HEK293 (cell line): ENCODE results near the gene ZIC5.

Experiments used
- CTCF ChIA-PET: fragments of 350-600 bp; formaldehyde crosslinking; extraction: SDS; loops from one replicate; lab custom pipeline; 2021; ENCODE audit warnings: antibody characterized with exemption; lab: Yijun Ruan, JAX
- POLR2A ChIA-PET: fragments of 300-600 bp; formaldehyde crosslinking; extraction: SDS; loops from one replicate; lab custom pipeline; 2020; ENCODE audit warnings: antibody characterized with exemption, inconsistent platforms; lab: Yijun Ruan, JAX
- H3K27ac ChIP-seq: fragments of 200-500 bp; sonication (Bioruptor generic); 2 replicates; pipeline ENCODE4 v1.5.1; 2014; ENCODE audit warnings: low read depth, low read length, control low read depth, inconsistent platforms; ENCODE audit errors: extremely low read depth
- H3K36me3 ChIP-seq, 2 experiments: fragments of 200-500 bp in 1 of 2; sonication (Bioruptor generic) in 1 of 2; 1 replicate in 1 of 2; 2 replicates in 1 of 2; pipeline ENCODE4 v1.5.1; 2014 to 2017; ENCODE audit warnings: inconsistent platforms in 2 of 2, low read length in 2 of 2; ENCODE audit not compliant: control insufficient read depth in 2 of 2, insufficient read depth in 1 of 2
- H3K4me1 ChIP-seq: fragments of 200-500 bp; sonication (Bioruptor generic); 2 replicates; pipeline ENCODE4 v1.5.1; 2014; ENCODE audit warnings: mild to moderate bottlenecking, low read length, inconsistent platforms; ENCODE audit not compliant: control insufficient read depth, insufficient read depth
- H3K4me3 ChIP-seq: 2 replicates; pipeline ENCODE4 v1.5.1; 2011; ENCODE audit warnings: low read depth, mild to moderate bottlenecking, control low read depth, low read length, moderate library complexity
- H3K9me3 ChIP-seq: fragments of 200-500 bp; sonication (Bioruptor generic); 2 replicates; pipeline ENCODE4 v1.5.1; 2014; ENCODE audit warnings: low read depth, low read length, inconsistent platforms; ENCODE audit not compliant: control insufficient read depth, insufficient read depth
- HIC1 ChIP-seq: fragments of 450-650 bp; formaldehyde crosslinking; IDR thresholded peaks from 2 replicates; pipeline ENCODE4 v1.5.1; 2016; ENCODE audit warnings: missing biosample characterization, missing genetic modification characterization
- REPIN1 ChIP-seq: fragments of 450-650 bp; formaldehyde crosslinking; IDR thresholded peaks from 2 replicates; pipeline ENCODE4 v1.5.1; 2017; ENCODE audit warnings: missing biosample characterization, missing genetic modification characterization, low read depth
- SP3 ChIP-seq: fragments of 450-650 bp; formaldehyde crosslinking; IDR thresholded peaks from 2 replicates; pipeline ENCODE4 v1.5.1; 2016; ENCODE audit warnings: missing biosample characterization, missing genetic modification characterization
- ZBTB17 ChIP-seq: fragments of 450-650 bp; formaldehyde crosslinking; IDR thresholded peaks from 2 replicates; pipeline ENCODE4 v1.5.1; 2016; ENCODE audit warnings: missing biosample characterization, missing genetic modification characterization
- ZBTB8A ChIP-seq: fragments of 450-650 bp; formaldehyde crosslinking; IDR thresholded peaks from 2 replicates; pipeline ENCODE4 v1.5.1; 2016; ENCODE audit warnings: missing biosample characterization, missing genetic modification characterization
- ZNF10 ChIP-seq: fragments of 450-650 bp; formaldehyde crosslinking; IDR thresholded peaks from 2 replicates; pipeline ENCODE4 v1.5.1; 2017; ENCODE audit warnings: missing biosample characterization, missing genetic modification characterization
- ZNF114 ChIP-seq: fragments of 450-650 bp; formaldehyde crosslinking; IDR thresholded peaks from 2 replicates; pipeline ENCODE4 v1.5.0; 2017; ENCODE audit warnings: missing biosample characterization, missing genetic modification characterization
- ZNF18 ChIP-seq: fragments of 450-650 bp; formaldehyde crosslinking; IDR thresholded peaks from 2 replicates; pipeline ENCODE4 v1.5.1; 2016; ENCODE audit warnings: missing biosample characterization, missing genetic modification characterization
- ZNF223 ChIP-seq: fragments of 450-650 bp; formaldehyde crosslinking; IDR thresholded peaks from 2 replicates; pipeline ENCODE4 v1.5.1; 2016; ENCODE audit warnings: missing biosample characterization, missing genetic modification characterization
- ZNF274 ChIP-seq, 2 experiments: fragments of 200-500 bp in 1 of 2; fragments of 450-650 bp in 1 of 2; sonication (Bioruptor generic) in 1 of 2; formaldehyde crosslinking in 1 of 2; IDR thresholded peaks; 2 replicates each; pipeline versions ENCODE4 v1.5.1 to v1.6.1; 2014 to 2016; ENCODE audit warnings: borderline replicate concordance in 1 of 2, inconsistent platforms in 1 of 2, low read length in 1 of 2, missing biosample characterization in 1 of 2, missing genetic modification characterization in 1 of 2
- ZNF341 ChIP-seq: fragments of 450-650 bp; formaldehyde crosslinking; IDR thresholded peaks from 2 replicates; pipeline ENCODE4; 2016; ENCODE audit warnings: low read depth, missing biosample characterization, missing genetic modification characterization
- ZNF391 ChIP-seq: fragments of 450-650 bp; formaldehyde crosslinking; IDR thresholded peaks from 2 replicates; pipeline ENCODE4 v1.5.1; 2016; ENCODE audit warnings: low read depth, missing biosample characterization, missing genetic modification characterization, borderline replicate concordance
- ZNF416 ChIP-seq: fragments of 450-650 bp; formaldehyde crosslinking; IDR thresholded peaks from 2 replicates; pipeline ENCODE4 v1.5.1; 2016; ENCODE audit warnings: missing biosample characterization, missing genetic modification characterization
- ZNF561 ChIP-seq: fragments of 450-650 bp; IDR thresholded peaks from 2 replicates; pipeline ENCODE4 v1.5.1; 2018; ENCODE audit warnings: missing biosample characterization, missing genetic modification characterization, borderline replicate concordance
- ZNF658 ChIP-seq: fragments of 450-650 bp; formaldehyde crosslinking; IDR thresholded peaks from 2 replicates; pipeline ENCODE4; 2016; ENCODE audit warnings: missing biosample characterization, missing genetic modification characterization
- ZNF670 ChIP-seq: fragments of 450-650 bp; formaldehyde crosslinking; IDR thresholded peaks from 2 replicates; pipeline ENCODE4 v1.5.1; 2016; ENCODE audit warnings: missing biosample characterization, missing genetic modification characterization, low read depth
- TF ChIP-seq, protein P1 (sequence below): fragments of 450-650 bp; formaldehyde crosslinking; IDR thresholded peaks from 2 replicates; pipeline ENCODE4 v1.5.1; 2016; ENCODE audit warnings: missing biosample characterization, missing genetic modification characterization
- TF ChIP-seq, protein P2 (sequence below): fragments of 450-650 bp; formaldehyde crosslinking; IDR thresholded peaks from 2 replicates; pipeline ENCODE4; 2016; ENCODE audit warnings: missing biosample characterization, missing genetic modification characterization
- TF ChIP-seq, protein P3 (sequence below): fragments of 450-650 bp; formaldehyde crosslinking; IDR thresholded peaks from 2 replicates; pipeline ENCODE4 v1.5.1; 2017; ENCODE audit warnings: missing biosample characterization, missing genetic modification characterization
- TF ChIP-seq, protein P4 (sequence below): fragments of 450-650 bp; formaldehyde crosslinking; IDR thresholded peaks from 2 replicates; pipeline ENCODE4 v1.5.1; 2016; ENCODE audit warnings: missing biosample characterization, missing genetic modification characterization

The ZIC5 gene

DNA sequence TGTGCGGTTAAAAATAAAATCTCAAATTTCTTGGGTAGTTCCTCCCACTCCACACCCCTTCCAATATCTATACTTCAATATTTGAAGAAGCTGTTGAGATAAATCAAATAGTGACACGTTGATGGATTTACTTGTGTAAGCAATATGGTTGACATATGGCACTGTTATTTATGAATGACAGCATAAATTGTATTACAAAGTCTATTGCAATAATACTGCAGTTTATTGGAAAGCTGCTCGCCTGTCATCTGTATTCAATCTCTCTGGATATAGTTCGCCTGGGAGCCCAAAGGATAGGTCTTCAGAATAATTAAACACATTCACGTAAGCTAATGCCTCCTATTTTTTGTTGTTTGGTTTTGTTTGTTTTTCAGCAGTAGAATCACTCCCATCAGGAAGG, 5.0 kb upstream of the ZIC5 start (continued):
- TF ChIP-seq ZNF274 (IDR thresholded peaks at IDR 0.05; ENCODE audit: low read length), result no peak
- no peak for TF ChIP-seq ZNF274 (tag by site-specific recombination; IDR thresholded peaks at IDR 0.05; ENCODE audit: borderline replicate concordance)
- peak; percentile 50; the same call in 1 of the 2 replicates for TF ChIP-seq ZBTB17 (tag by site-specific recombination)
- TF ChIP-seq ZNF561 (tag by site-specific recombination), result peak; percentile 11; the same call in 1 of the 2 replicates
- TF ChIP-seq, protein P1, sequence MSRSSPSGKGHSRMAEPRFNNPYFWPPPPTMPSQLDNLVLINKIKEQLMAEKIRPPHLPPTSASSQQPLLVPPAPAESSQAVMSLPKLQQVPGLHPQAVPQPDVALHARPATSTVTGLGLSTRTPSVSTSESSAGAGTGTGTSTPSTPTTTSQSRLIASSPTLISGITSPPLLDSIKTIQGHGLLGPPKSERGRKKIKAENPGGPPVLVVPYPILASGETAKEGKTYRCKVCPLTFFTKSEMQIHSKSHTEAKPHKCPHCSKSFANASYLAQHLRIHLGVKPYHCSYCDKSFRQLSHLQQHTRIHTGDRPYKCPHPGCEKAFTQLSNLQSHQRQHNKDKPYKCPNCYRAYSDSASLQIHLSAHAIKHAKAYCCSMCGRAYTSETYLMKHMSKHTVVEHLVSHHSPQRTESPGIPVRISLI (tag by site-specific recombination), result no peak
- TF ChIP-seq SP3 (tag by site-specific recombination), result no peak

DNA sequence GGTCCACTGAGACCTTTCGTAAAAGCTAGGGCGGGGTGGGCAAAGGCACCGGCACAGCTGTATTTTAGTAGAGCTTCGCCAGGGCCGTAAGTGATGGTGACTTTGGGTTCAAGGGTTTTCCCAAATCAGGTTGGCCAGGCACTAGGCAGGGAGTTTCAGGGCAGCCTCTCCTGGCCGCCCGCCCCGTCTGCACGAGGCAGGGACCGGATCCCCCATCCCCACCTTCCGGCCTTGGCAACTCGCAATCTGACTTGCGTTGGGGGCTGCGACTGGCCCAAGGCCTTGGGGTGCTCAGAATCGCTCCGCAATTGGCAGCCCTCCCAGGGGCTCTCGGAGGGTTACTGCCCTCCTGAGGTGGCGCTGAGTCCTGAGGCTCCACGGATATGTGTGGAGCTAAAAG, 4.1 kb upstream of the ZIC5 start:
- TF ChIP-seq HIC1 (tag by site-specific recombination), result peak; percentile 16; the same call in 1 of the 2 replicates
- TF ChIP-seq, protein P2, sequence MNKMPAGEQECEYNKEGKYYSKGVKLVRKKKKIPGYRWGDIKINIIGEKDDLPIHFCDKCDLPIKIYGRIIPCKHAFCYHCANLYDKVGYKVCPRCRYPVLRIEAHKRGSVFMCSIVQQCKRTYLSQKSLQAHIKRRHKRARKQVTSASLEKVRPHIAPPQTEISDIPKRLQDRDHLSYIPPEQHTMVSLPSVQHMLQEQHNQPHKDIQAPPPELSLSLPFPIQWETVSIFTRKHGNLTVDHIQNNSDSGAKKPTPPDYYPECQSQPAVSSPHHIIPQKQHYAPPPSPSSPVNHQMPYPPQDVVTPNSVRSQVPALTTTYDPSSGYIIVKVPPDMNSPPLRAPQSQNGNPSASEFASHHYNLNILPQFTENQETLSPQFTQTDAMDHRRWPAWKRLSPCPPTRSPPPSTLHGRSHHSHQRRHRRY, result no peak
- 0 out of 2 replicates have a peak, but pooled peaks have one; percentile 23 for TF ChIP-seq ZBTB8A
- ChIA-PET POLR2A (no interaction called here), CTCF (no interaction called here)
- peaks cover 9% of the 10 kb centered on the region for H3K4me1 ChIP-seq
- no peak overlapping the region for H3K27ac ChIP-seq
- no peak overlapping the region for H3K4me3 ChIP-seq
- no peaks in the 10 kb centered on the region for H3K9me3 ChIP-seq
- no peaks in the 10 kb centered on the region for H3K36me3 ChIP-seq

DNA sequence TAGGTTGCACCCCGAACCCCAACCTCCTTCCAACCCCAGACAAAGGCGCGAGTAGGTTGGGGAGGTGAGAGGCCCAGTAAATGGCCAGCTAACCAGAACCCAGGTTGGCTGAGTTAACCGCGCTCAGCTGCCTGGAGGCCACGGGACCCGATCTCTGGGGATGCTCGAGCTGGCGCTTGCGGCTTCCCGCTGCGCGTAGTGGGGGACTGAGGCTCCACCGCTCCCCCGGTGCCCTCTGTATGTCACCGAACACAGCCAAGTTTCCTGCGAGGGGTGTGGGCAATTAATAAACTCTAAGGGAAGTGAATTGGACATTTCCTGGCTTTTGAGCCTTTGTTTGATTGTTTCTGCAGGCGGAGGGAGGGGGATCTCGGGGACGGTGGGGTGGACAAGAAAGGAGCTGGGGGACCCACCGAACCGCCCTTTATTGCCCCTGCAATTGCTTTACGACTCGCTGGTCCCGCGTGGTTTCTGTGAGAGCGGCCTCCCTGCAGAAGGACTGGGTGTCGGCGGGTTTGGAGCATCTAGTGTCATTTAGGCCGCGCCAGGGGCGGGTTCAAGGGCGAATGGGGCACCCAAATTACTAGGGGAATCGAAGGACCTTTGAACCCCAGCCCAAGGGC, 3.5 kb upstream of the ZIC5 start:
- Histone ChIP-seq H3K4me1 (peaks cover 9% of the 10 kb centered on the region), H3K9me3 (no peaks in the 10 kb centered on the region), H3K4me3 (no peak overlapping the region), H3K27ac (no peak overlapping the region), H3K36me3 (no peaks in the 10 kb centered on the region)
- ChIA-PET POLR2A (interaction anchor here (1.6 kb wide), 1 partner anchor 7 kb away, joined by 6 read pairs; no protein-coding TSS in a partner anchor), CTCF (interaction anchor here (0.5 to 0.8 kb wide), 2 partner anchors 59 to 189 kb away, joined by 3 read pairs; no protein-coding TSS in a partner anchor)
- TF ChIP-seq ZNF223 (tag by site-specific recombination) (no peak), HIC1 (tag by site-specific recombination) (no peak), ZNF18 (tag by site-specific recombination) (no peak), REPIN1 (no peak), ZNF10 (tag by site-specific recombination) (no peak), ZNF114 (tag by site-specific recombination) (no peak), ZNF274 (IDR thresholded peaks at IDR 0.05; ENCODE audit: low read length) (no peak), ZNF274 (tag by site-specific recombination; IDR thresholded peaks at IDR 0.05; ENCODE audit: borderline replicate concordance) (no peak), ZNF670 (tag by site-specific recombination) (no peak), ZNF658 (tag by site-specific recombination) (no peak), ZBTB8A (peak; percentile 16; the same call in 1 of the 2 replicates), ZNF416 (tag by site-specific recombination) (no peak), ZNF341 (0 out of 2 replicates have a peak, but pooled peaks have one; percentile 6), ZNF391 (tag by site-specific recombination) (no peak)
- TF ChIP-seq, protein P3, sequence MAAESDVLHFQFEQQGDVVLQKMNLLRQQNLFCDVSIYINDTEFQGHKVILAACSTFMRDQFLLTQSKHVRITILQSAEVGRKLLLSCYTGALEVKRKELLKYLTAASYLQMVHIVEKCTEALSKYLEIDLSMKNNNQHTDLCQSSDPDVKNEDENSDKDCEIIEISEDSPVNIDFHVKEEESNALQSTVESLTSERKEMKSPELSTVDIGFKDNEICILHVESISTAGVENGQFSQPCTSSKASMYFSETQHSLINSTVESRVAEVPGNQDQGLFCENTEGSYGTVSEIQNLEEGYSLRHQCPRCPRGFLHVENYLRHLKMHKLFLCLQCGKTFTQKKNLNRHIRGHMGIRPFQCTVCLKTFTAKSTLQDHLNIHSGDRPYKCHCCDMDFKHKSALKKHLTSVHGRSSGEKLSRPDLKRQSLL, result peak; percentile 76; the same call in 1 of the 2 replicates
- TF ChIP-seq, protein P4, sequence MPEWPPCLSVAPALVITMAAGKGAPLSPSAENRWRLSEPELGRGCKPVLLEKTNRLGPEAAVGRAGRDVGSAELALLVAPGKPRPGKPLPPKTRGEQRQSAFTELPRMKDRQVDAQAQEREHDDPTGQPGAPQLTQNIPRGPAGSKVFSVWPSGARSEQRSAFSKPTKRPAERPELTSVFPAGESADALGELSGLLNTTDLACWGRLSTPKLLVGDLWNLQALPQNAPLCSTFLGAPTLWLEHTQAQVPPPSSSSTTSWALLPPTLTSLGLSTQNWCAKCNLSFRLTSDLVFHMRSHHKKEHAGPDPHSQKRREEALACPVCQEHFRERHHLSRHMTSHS, result no peak
